Suprapubic skin (tissue), 4 donors: ENCODE results near the gene HOXB3.

Source experiments
- POLR2A ChIP-seq, 2 donors: fragments of 450-650 bp; IDR thresholded peaks; one replicate each; pipeline ENCODE4 v1.6.1; 2017; ENCODE audit warnings: antibody characterized with exemption in 2 of 2, mild to moderate bottlenecking in 2 of 2, moderate library complexity in 2 of 2
- POLR2AphosphoS5 ChIP-seq, 3 donors: sonication (generic); formaldehyde crosslinking; IDR thresholded peaks; one replicate each; pipeline ENCODE4 v1.6.1; 2017; ENCODE audit warnings: antibody characterized with exemption in 3 of 3
- TF ChIP-seq, protein P1 (sequence below), 2 donors: fragments of 200-600 bp in 1 of 2; fragments of 450-650 bp in 1 of 2; sonication (generic) in 1 of 2; IDR thresholded peaks; one replicate each; pipeline ENCODE4 v1.5.1; 2016 to 2019; ENCODE audit warnings: antibody characterized with exemption in 2 of 2, mild to moderate bottlenecking in 1 of 2, moderate library complexity in 1 of 2

DNA sequence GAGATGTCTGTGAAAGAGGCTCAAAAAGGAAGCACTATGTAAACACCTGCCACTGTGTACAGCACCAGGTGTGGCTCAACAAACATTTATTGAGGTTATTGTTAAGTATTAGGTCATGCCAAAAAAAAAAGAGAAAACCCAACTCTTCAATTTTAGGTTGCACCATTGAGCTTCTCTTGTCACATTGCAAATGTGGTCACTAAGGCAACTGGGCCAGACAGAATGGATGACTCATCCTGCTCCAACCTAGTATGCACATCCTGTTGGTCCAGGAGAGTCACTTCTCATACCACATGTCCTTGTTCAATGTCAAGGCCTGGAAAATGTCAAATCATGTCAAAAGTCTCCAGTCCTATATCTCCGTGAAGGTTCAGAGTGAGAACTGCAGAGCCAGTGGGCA lies 84.3 kb downstream of the HOXB3 start:
- TF ChIP-seq, protein P1, sequence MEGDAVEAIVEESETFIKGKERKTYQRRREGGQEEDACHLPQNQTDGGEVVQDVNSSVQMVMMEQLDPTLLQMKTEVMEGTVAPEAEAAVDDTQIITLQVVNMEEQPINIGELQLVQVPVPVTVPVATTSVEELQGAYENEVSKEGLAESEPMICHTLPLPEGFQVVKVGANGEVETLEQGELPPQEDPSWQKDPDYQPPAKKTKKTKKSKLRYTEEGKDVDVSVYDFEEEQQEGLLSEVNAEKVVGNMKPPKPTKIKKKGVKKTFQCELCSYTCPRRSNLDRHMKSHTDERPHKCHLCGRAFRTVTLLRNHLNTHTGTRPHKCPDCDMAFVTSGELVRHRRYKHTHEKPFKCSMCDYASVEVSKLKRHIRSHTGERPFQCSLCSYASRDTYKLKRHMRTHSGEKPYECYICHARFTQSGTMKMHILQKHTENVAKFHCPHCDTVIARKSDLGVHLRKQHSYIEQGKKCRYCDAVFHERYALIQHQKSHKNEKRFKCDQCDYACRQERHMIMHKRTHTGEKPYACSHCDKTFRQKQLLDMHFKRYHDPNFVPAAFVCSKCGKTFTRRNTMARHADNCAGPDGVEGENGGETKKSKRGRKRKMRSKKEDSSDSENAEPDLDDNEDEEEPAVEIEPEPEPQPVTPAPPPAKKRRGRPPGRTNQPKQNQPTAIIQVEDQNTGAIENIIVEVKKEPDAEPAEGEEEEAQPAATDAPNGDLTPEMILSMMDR (IDR thresholded peaks at IDR 0.05) = no peak
- TF ChIP-seq POLR2AphosphoS5 (IDR thresholded peaks at IDR 0.05) = no peak
- no peak for TF ChIP-seq POLR2A (IDR thresholded peaks at IDR 0.05)
